K562 (cell line): ENCODE results near the gene TMEM267. TPM values are rescaled to one million over a fixed set of nuclear protein-coding genes. Genes with fewer than 3 reads are reported as not detected.
A peak's percentile ranks its signal among the peaks of the same experiment; 100 is the strongest.

Source experiments
- ATAC-seq: fragments of 200-7000 bp; cut with Tn5 transposase; 3 replicates; pipeline ENCODE4 v1.9.1; 2020; ENCODE audit warnings: moderate library complexity
- BruUV-seq: library from RNA; stranded (reverse); fragments of 400-500 nt; replicated peaks from 2 replicates; lab custom pipeline; 2021; lab: Mats Ljungman, UMichigan
- CTCF ChIA-PET: fragments of 300-600 bp; formaldehyde crosslinking; extraction: SDS; loops from one replicate; lab custom pipeline; 2021; ENCODE audit warnings: low intra/inter-chr PET ratio; lab: Yijun Ruan, JAX
- POLR2A ChIA-PET: fragments of 300-600, 350-650 bp; sonication (Branson Sonifier 250); formaldehyde crosslinking; extraction: SDS; loops from one replicate; lab custom pipeline; 2021; ENCODE audit warnings: antibody characterized with exemption, inconsistent platforms; lab: Yijun Ruan, JAX
- DNase-seq, 4 experiments: peaks; one replicate each; pipeline versions ENCODE4 v3.0.0 to v3.0.0-alpha.2; 2011 to 2018; ENCODE audit warnings: low spot score in 3 of 4, mixed read lengths in 3 of 4; ENCODE audit errors: extremely low read depth in 1 of 4
- FAIRE-seq: peaks from 2 replicates; lab custom pipeline; 2011; peaks lifted over from hg19 to GRCh38; lab: Jason Lieb, UNC
- H2AFZ ChIP-seq: 2 replicates; pipeline ENCODE4 v1.6.0; 2011; ENCODE audit warnings: low read depth, low read length, control low read depth, inconsistent platforms
- H3K27ac ChIP-seq: fragments of 200-600 bp; 3 replicates; pipeline ENCODE4 v1.8.0; 2011; ENCODE audit warnings: low read depth, mild to moderate bottlenecking, control low read depth, inconsistent platforms, low read length, moderate library complexity, mixed read lengths; ENCODE audit errors: extremely low read depth
- H3K27me3 ChIP-seq, 2 experiments: fragments of 300-600 bp in 1 of 2; 2 replicates in 1 of 2; 3 replicates in 1 of 2; pipeline versions ENCODE4 v1.6.0 to v1.8.0; 2011; ENCODE audit warnings: inconsistent platforms in 2 of 2, low read length in 2 of 2, mild to moderate bottlenecking in 1 of 2, mixed read lengths in 1 of 2, moderate library complexity in 1 of 2; ENCODE audit not compliant: control insufficient read depth in 2 of 2, insufficient read depth in 2 of 2
- H3K36me3 ChIP-seq: fragments of 300-600 bp; 3 replicates; pipeline ENCODE4 v1.8.0; 2011; ENCODE audit warnings: mild to moderate bottlenecking, low read length, inconsistent platforms; ENCODE audit not compliant: control insufficient read depth, insufficient read depth
- H3K4me1 ChIP-seq, 2 experiments: fragments of 200-600 bp in 1 of 2; replicated peaks in 1 of 2; 2 replicates in 1 of 2; 3 replicates in 1 of 2; pipeline versions ENCODE4 v1.5.1 to v1.8.0; 2011; ENCODE audit warnings: inconsistent platforms in 2 of 2, low read length in 2 of 2, mild to moderate bottlenecking in 1 of 2, mixed read lengths in 1 of 2, moderate library complexity in 1 of 2; ENCODE audit not compliant: control insufficient read depth in 2 of 2, insufficient read depth in 2 of 2
- H3K4me2 ChIP-seq: 2 replicates; pipeline ENCODE4 v1.6.1; 2011; ENCODE audit warnings: low read length, control low read depth, inconsistent platforms, mixed read lengths; ENCODE audit not compliant: insufficient read depth
- H3K4me3 ChIP-seq: fragments of 200-600 bp; sonication (generic), shearing (Covaris generic); 2 replicates; pipeline ENCODE4 v1.5.1; 2016; ENCODE audit warnings: control low read depth, inconsistent platforms
- H3K79me2 ChIP-seq: fragments of 200-600 bp; 3 replicates; pipeline ENCODE4 v1.8.0; 2011; ENCODE audit warnings: low read length, inconsistent platforms; ENCODE audit not compliant: control insufficient read depth, insufficient read depth
- H3K9ac ChIP-seq, 2 experiments: 2 replicates each; pipeline versions ENCODE4 v1.6.0 to v1.6.1; 2011; ENCODE audit warnings: low read depth in 2 of 2, low read length in 2 of 2, control low read depth in 1 of 2, inconsistent platforms in 1 of 2, mild to moderate bottlenecking in 1 of 2, mixed read lengths in 1 of 2; ENCODE audit not compliant: insufficient read depth in 1 of 2
- H3K9me1 ChIP-seq: one replicate; pipeline ENCODE4 v1.6.0; 2011; ENCODE audit warnings: inconsistent platforms, mild to moderate bottlenecking, low read length, moderate library complexity; ENCODE audit not compliant: control insufficient read depth, insufficient read depth
- H3K9me3 ChIP-seq: replicated peaks from 2 replicates; pipeline ENCODE4 v1.5.1; 2011; ENCODE audit warnings: low read depth, low read length, inconsistent platforms; ENCODE audit not compliant: control insufficient read depth, insufficient read depth
- H4K20me1 ChIP-seq: replicated peaks from 2 replicates; pipeline ENCODE4 v1.6.1; 2011; ENCODE audit warnings: low read length, inconsistent platforms, mixed read lengths; ENCODE audit not compliant: control insufficient read depth, insufficient read depth
- EP400 ChIP-seq: fragments of 450-650 bp; IDR thresholded peaks from 2 replicates; pipeline ENCODE4 v1.6.1; 2017; ENCODE audit warnings: antibody characterized with exemption, mild to moderate bottlenecking, moderate library complexity
- FOXA1 ChIP-seq: fragments of 450-650 bp; IDR thresholded peaks from 2 replicates; pipeline ENCODE4 v1.6.1; 2016; ENCODE audit warnings: mild to moderate bottlenecking, borderline replicate concordance
- KDM1A ChIP-seq, 2 experiments: fragments of 450-650 bp; IDR thresholded peaks; 2 replicates each; pipeline ENCODE4 v1.6.1; 2016; ENCODE audit warnings: mild to moderate bottlenecking in 2 of 2
- RAD21 ChIP-seq, 2 experiments: fragments of 250-450 bp in 1 of 2; fragments of 450-650 bp in 1 of 2; sonication (Bioruptor Pico) in 1 of 2; formaldehyde crosslinking in 1 of 2; IDR thresholded peaks in 1 of 2; conservative IDR thresholded peaks in 1 of 2; 2 replicates each; pipeline versions ENCODE4 v1.4.0 to v1.8.0; 2020 to 2022; ENCODE audit warnings: mild to moderate bottlenecking in 2 of 2, moderate library complexity in 1 of 2
- ZFPM2 ChIP-seq: fragments of 250-450 bp; sonication (Bioruptor Pico); IDR thresholded peaks from 2 replicates; pipeline ENCODE4 v1.5.1; 2022; ENCODE audit warnings: mild to moderate bottlenecking
- WGBS: fragments of 100-300 bp; shearing (Covaris generic); methylation state at CpG from one replicate; pipeline ENCODE4 v1.1.6; 2016; ENCODE audit warnings: low coverage, mixed read lengths; ENCODE audit not compliant: insufficient coverage; ENCODE audit errors: missing lambda C conversion rate; 5-methylcytosine and 5-hydroxymethylcytosine counted together
- in situ Hi-C: fragments of 300-500 bp; cut with MboI; formaldehyde crosslinking; loops from 4 replicates; pipeline ENCODE4 v1.15.0; 2018; ENCODE audit warnings: inconsistent platforms, mixed read lengths
- intact Hi-C: fragments of 100-400 bp; cut with micrococcal nuclease; formaldehyde crosslinking; loops from 2 replicates; pipeline ENCODE4 v1.14.2; 2022
- polyA plus RNA-seq, 8 experiments: library from polyadenylated mRNA; depleted of rRNA in 4 of 8; stranded (reverse) in 5 of 8; unstranded in 3 of 8; fragments of >200 nt; fragmentation: Nextera tagmentation in 2 of 8; fragmentation: Illumina TruSeq in 1 of 8; extraction: Ambion mirVana in 2 of 8; extraction: Trizol in 1 of 8; gene quantifications; 2 replicates each; pipeline versions ENCODE4 v1.2.1 to v1.2.3, GENCODE V29; 2011 to 2014; ENCODE audit warnings: inconsistent platforms in 1 of 8, missing spikeins in 1 of 8
- total RNA-seq, 7 experiments: library from RNA; depleted of rRNA in 6 of 7; stranded (reverse); fragments of >200 nt in 6 of 7; fragmentation: Illumina TruSeq in 2 of 7; extraction: Trizol in 2 of 7; gene quantifications; 2 replicates each; pipeline versions ENCODE4 v1.2.1 to v1.2.3, GENCODE V29; 2011 to 2021; ENCODE audit warnings: low replicate concordance in 1 of 7
- TF ChIP-seq, protein P1 (sequence below): fragments of 450-650 bp; IDR thresholded peaks from 2 replicates; pipeline ENCODE4 v1.6.1; 2016; ENCODE audit warnings: mild to moderate bottlenecking, moderate library complexity
- TF ChIP-seq, protein P2 (sequence below), 3 experiments: IDR thresholded peaks in 2 of 3; conservative IDR thresholded peaks in 1 of 3; 2 replicates each; pipeline ENCODE4 v1.5.1; 2011 to 2012; ENCODE audit warnings: low read length in 3 of 3, mild to moderate bottlenecking in 3 of 3, control low read depth in 2 of 3, improper control_type of control experiment in 1 of 3, inconsistent platforms in 1 of 3, low read depth in 1 of 3, mixed read lengths in 1 of 3, moderate library complexity in 1 of 3; ENCODE audit not compliant: insufficient read depth in 2 of 3

Gene TMEM267
- total and polyA plus RNA-seq, 9 of the 15 experiments (the other 6 are each of a cell fraction or from before 2014, with no cell fraction given): 8.1 to 61.1 (median 17.8) TPM

DNA sequence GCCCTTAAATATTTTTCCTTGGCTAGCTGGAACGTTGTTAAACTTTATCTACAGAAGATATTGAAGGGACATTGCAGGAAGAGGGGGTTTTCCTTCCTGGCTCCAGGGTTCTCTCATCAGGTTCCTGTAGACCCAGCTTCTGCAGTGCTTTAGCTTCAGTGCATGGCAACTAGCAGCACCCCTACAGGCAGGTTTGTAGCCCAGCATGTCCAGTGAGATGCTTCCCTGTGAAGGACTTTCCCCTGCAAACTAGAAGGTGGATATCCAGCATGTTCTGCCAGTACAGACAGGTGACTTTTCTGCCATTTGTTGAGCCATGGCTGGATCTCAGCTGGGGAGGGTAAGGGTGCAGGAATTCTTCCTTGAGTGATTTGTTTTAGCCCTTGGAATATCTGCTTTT is 81.8 kb downstream of the TMEM267 start:
- Histone ChIP-seq H3K9ac (0 out of 4 replicates have a peak overlapping the region, but pooled peaks of 1 of the 2 experiments have one; percentile 36), H3K36me3 (no peaks in the 10 kb centered on the region), H3K4me1 (peaks cover 3 to 4% of the 10 kb centered on the region in 2 experiments), H3K9me1 (no peaks in the 10 kb centered on the region), H2AFZ (peak overlapping the region; percentile 99), H3K4me2 (peak overlapping the region; percentile 48), H4K20me1 (no peaks in the 10 kb centered on the region), H3K27ac (no peak overlapping the region), H3K27me3 (no peaks in the 10 kb centered on the region), H3K79me2 (no peaks in the 10 kb centered on the region), H3K4me3 (no peak overlapping the region), H3K9me3 (no peaks in the 10 kb centered on the region; the same call in 1 of the 2 replicates)
- FAIRE-seq (peak; percentile 82), ATAC-seq (peak; percentile 99), DNase-seq (peak; percentile 31 to 69 (median 53))
- 0% methylated on average over 1 of the region's 1 CpG for WGBS
- ChIA-PET CTCF (interaction anchor here (0.6 kb wide), 1 partner anchor 339 kb away, joined by 5 read pairs; no protein-coding TSS in a partner anchor), POLR2A (interaction anchor here (0.6 to 2.1 kb wide), 5 partner anchors 10 to 110 kb away, joined by 3 to 13 read pairs (median 3); partner anchors contain the start of genes CCL28 and TMEM267)
- intact Hi-C loops (no loop called here), in situ Hi-C loops (no loop called here)
- TF ChIP-seq RAD21 (CRISPR knock-in tag; conservative IDR thresholded peaks at IDR 0.05 in 1 of 2, IDR thresholded peaks at IDR 0.05 in 1 of 2) (peak; percentile 11 to 30; a peak in 2 of 4 replicates), EP400 (0 out of 2 replicates have a peak, but pooled peaks have one; percentile 6), ZFPM2 (CRISPR knock-in tag) (no peak), FOXA1 (no peak), KDM1A (IDR thresholded peaks at IDR 0.05) (no peak)
- TF ChIP-seq, protein P1, sequence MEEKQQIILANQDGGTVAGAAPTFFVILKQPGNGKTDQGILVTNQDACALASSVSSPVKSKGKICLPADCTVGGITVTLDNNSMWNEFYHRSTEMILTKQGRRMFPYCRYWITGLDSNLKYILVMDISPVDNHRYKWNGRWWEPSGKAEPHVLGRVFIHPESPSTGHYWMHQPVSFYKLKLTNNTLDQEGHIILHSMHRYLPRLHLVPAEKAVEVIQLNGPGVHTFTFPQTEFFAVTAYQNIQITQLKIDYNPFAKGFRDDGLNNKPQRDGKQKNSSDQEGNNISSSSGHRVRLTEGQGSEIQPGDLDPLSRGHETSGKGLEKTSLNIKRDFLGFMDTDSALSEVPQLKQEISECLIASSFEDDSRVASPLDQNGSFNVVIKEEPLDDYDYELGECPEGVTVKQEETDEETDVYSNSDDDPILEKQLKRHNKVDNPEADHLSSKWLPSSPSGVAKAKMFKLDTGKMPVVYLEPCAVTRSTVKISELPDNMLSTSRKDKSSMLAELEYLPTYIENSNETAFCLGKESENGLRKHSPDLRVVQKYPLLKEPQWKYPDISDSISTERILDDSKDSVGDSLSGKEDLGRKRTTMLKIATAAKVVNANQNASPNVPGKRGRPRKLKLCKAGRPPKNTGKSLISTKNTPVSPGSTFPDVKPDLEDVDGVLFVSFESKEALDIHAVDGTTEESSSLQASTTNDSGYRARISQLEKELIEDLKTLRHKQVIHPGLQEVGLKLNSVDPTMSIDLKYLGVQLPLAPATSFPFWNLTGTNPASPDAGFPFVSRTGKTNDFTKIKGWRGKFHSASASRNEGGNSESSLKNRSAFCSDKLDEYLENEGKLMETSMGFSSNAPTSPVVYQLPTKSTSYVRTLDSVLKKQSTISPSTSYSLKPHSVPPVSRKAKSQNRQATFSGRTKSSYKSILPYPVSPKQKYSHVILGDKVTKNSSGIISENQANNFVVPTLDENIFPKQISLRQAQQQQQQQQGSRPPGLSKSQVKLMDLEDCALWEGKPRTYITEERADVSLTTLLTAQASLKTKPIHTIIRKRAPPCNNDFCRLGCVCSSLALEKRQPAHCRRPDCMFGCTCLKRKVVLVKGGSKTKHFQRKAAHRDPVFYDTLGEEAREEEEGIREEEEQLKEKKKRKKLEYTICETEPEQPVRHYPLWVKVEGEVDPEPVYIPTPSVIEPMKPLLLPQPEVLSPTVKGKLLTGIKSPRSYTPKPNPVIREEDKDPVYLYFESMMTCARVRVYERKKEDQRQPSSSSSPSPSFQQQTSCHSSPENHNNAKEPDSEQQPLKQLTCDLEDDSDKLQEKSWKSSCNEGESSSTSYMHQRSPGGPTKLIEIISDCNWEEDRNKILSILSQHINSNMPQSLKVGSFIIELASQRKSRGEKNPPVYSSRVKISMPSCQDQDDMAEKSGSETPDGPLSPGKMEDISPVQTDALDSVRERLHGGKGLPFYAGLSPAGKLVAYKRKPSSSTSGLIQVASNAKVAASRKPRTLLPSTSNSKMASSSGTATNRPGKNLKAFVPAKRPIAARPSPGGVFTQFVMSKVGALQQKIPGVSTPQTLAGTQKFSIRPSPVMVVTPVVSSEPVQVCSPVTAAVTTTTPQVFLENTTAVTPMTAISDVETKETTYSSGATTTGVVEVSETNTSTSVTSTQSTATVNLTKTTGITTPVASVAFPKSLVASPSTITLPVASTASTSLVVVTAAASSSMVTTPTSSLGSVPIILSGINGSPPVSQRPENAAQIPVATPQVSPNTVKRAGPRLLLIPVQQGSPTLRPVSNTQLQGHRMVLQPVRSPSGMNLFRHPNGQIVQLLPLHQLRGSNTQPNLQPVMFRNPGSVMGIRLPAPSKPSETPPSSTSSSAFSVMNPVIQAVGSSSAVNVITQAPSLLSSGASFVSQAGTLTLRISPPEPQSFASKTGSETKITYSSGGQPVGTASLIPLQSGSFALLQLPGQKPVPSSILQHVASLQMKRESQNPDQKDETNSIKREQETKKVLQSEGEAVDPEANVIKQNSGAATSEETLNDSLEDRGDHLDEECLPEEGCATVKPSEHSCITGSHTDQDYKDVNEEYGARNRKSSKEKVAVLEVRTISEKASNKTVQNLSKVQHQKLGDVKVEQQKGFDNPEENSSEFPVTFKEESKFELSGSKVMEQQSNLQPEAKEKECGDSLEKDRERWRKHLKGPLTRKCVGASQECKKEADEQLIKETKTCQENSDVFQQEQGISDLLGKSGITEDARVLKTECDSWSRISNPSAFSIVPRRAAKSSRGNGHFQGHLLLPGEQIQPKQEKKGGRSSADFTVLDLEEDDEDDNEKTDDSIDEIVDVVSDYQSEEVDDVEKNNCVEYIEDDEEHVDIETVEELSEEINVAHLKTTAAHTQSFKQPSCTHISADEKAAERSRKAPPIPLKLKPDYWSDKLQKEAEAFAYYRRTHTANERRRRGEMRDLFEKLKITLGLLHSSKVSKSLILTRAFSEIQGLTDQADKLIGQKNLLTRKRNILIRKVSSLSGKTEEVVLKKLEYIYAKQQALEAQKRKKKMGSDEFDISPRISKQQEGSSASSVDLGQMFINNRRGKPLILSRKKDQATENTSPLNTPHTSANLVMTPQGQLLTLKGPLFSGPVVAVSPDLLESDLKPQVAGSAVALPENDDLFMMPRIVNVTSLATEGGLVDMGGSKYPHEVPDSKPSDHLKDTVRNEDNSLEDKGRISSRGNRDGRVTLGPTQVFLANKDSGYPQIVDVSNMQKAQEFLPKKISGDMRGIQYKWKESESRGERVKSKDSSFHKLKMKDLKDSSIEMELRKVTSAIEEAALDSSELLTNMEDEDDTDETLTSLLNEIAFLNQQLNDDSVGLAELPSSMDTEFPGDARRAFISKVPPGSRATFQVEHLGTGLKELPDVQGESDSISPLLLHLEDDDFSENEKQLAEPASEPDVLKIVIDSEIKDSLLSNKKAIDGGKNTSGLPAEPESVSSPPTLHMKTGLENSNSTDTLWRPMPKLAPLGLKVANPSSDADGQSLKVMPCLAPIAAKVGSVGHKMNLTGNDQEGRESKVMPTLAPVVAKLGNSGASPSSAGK: peak; percentile 32; the same call in 1 of the 2 replicates
- TF ChIP-seq, protein P2, sequence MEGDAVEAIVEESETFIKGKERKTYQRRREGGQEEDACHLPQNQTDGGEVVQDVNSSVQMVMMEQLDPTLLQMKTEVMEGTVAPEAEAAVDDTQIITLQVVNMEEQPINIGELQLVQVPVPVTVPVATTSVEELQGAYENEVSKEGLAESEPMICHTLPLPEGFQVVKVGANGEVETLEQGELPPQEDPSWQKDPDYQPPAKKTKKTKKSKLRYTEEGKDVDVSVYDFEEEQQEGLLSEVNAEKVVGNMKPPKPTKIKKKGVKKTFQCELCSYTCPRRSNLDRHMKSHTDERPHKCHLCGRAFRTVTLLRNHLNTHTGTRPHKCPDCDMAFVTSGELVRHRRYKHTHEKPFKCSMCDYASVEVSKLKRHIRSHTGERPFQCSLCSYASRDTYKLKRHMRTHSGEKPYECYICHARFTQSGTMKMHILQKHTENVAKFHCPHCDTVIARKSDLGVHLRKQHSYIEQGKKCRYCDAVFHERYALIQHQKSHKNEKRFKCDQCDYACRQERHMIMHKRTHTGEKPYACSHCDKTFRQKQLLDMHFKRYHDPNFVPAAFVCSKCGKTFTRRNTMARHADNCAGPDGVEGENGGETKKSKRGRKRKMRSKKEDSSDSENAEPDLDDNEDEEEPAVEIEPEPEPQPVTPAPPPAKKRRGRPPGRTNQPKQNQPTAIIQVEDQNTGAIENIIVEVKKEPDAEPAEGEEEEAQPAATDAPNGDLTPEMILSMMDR (IDR thresholded peaks at IDR 0.05 in 2 of 3, conservative IDR thresholded peaks at IDR 0.05 in 1 of 3; ENCODE audit: insufficient read depth in 2 of 3, low read depth in 1 of 3, low read length in 3 of 3): peak; percentile 46 to 56 (median 53)
- BruUV-seq: no TSS peak
